ENCODE measurements around the gene PHKG2. TPM values are rescaled to one million over a fixed set of nuclear protein-coding genes. Genes with fewer than 3 reads are reported as not detected.

PHKG2 gene
- total RNA-seq, 2 experiments from 2014 or later = 27.8 to 30.3 TPM

DNA sequence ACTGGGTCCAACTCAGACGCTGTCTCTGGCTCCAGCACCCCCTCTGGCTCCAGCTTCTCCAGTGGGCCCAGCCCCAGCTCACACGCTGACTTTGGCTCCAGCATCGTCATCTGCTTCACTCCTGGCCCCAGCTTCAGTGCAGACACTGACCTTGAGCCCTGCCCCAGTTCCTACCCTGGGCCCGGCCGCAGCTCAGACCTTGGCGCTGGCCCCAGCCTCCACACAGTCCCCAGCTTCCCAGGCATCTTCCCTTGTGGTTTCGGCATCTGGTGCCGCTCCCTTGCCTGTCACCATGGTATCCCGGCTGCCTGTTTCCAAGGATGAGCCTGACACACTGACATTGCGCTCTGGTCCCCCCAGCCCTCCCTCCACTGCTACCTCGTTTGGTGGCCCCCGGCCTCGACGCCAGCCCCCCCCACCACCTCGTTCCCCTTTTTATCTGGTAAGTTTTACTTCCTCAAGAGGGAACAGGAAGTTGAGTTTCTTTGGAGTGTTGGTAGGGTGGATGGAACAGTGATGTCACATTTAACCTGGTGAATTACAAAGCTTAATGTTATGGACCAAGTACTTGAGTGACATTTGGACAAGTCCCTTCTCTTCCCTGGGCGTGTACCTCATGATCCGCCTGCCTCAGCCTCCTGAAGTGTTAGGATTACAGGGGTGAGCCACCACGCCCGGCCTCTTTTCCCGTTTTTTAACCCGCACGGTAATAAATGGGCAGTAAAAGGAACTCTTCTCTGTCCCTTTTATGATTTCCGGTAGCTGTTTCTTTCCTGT is 23.4 kb upstream of the PHKG2 start:
- no peak overlapping the region for H3K27ac Mint-ChIP-seq
- intact Hi-C loops (cut with micrococcal nuclease) = no loop called here
- H3K36me3 Mint-ChIP-seq (ENCODE audit: low read depth) = peaks cover 73% of the 10 kb centered on the region
- H3K9me3 Mint-ChIP-seq = no peaks in the 10 kb centered on the region
- DNase-seq (no peak), ATAC-seq (no peak)
- H3K4me3 Mint-ChIP-seq = no peak overlapping the region
- H3K27me3 Mint-ChIP-seq = no peaks in the 10 kb centered on the region
- ChIA-PET POLR2A (interaction anchor here (1.2 kb wide), 1 partner anchor 12 kb away, joined by 3 read pairs; no protein-coding TSS in a partner anchor), CTCF (interaction anchor here (1.2 to 1.3 kb wide), 2 partner anchors 8 to 31 kb away, joined by 3 to 4 read pairs; no protein-coding TSS in a partner anchor)
- peaks cover 5% of the 10 kb centered on the region for H3K4me1 Mint-ChIP-seq (ENCODE audit: low read depth)
- TF ChIP-seq, protein P1, sequence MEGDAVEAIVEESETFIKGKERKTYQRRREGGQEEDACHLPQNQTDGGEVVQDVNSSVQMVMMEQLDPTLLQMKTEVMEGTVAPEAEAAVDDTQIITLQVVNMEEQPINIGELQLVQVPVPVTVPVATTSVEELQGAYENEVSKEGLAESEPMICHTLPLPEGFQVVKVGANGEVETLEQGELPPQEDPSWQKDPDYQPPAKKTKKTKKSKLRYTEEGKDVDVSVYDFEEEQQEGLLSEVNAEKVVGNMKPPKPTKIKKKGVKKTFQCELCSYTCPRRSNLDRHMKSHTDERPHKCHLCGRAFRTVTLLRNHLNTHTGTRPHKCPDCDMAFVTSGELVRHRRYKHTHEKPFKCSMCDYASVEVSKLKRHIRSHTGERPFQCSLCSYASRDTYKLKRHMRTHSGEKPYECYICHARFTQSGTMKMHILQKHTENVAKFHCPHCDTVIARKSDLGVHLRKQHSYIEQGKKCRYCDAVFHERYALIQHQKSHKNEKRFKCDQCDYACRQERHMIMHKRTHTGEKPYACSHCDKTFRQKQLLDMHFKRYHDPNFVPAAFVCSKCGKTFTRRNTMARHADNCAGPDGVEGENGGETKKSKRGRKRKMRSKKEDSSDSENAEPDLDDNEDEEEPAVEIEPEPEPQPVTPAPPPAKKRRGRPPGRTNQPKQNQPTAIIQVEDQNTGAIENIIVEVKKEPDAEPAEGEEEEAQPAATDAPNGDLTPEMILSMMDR (IDR thresholded peaks at IDR 0.05) = no peak

GRCh38 chr16:30725418-30725792 is 22.8 kb upstream of the PHKG2 start:
- TF ChIP-seq, protein P1 (IDR thresholded peaks at IDR 0.05) = no peak
- no peak overlapping the region for H3K4me3 Mint-ChIP-seq
- H3K27me3 Mint-ChIP-seq = no peaks in the 10 kb centered on the region
- ChIA-PET POLR2A (interaction anchor here (1.2 kb wide), 1 partner anchor 11 kb away, joined by 3 read pairs; no protein-coding TSS in a partner anchor), CTCF (interaction anchor here (1.2 kb wide), 1 partner anchor 9 kb away, joined by 3 read pairs; no protein-coding TSS in a partner anchor)
- no peaks in the 10 kb centered on the region for H3K9me3 Mint-ChIP-seq
- peaks cover 73% of the 10 kb centered on the region for H3K36me3 Mint-ChIP-seq (ENCODE audit: low read depth)
- no peak for ATAC-seq
- intact Hi-C loops (cut with micrococcal nuclease) = no loop called here
- peaks cover 8% of the 10 kb centered on the region for H3K4me1 Mint-ChIP-seq (ENCODE audit: low read depth)
- no peak for DNase-seq
- no peak overlapping the region for H3K27ac Mint-ChIP-seq

DNA sequence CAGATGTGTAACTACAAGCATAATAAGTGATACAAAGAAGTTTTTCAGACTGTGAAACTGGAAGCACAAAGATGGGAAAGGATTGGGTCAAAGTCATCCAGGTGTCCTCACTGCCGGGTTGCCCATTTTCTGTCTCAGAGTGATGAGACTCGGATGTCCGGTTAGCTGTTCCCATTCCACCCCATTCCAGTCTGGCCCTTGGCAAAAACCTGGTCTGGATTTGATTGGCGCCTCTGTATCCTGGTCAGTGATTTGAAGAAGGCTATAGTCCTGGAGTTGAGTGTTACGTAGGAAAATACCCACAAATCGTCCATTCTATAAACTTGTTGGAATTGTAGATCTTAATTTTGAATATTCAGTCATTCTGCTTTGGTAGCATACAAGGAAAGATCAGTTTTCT is 19.9 kb upstream of the PHKG2 start:
- Mint-ChIP-seq H3K4me1 (ENCODE audit: low read depth) (peaks cover 13% of the 10 kb centered on the region), H3K27ac (peak overlapping the region; percentile 49), H3K27me3 (no peaks in the 10 kb centered on the region), H3K36me3 (ENCODE audit: low read depth) (peaks cover 60% of the 10 kb centered on the region), H3K9me3 (no peaks in the 10 kb centered on the region), H3K4me3 (no peak overlapping the region)
- TF ChIP-seq, protein P1 (IDR thresholded peaks at IDR 0.05) = no peak
- ChIA-PET CTCF (interaction anchor here (1.6 kb wide), 1 partner anchor 20 kb away, joined by 3 read pairs; the partner anchor contains the start of gene PHKG2), POLR2A (interaction anchor here (1.5 kb wide), 1 partner anchor 22 kb away, joined by 5 read pairs; no protein-coding TSS in a partner anchor)
- intact Hi-C loops (cut with micrococcal nuclease) = no loop called here
- ATAC-seq (no peak), DNase-seq (no peak)

GRCh38 chr16:30728899-30729672 is 19.1 kb upstream of the PHKG2 start:
- no peaks in the 10 kb centered on the region for H3K9me3 Mint-ChIP-seq
- ChIA-PET POLR2A (interaction anchor here (0.7 to 5.5 kb wide), 7 partner anchors 7 to 49 kb away, joined by 3 to 30 read pairs (median 5); partner anchors contain the start of gene PHKG2), CTCF (no interaction called here)
- H3K4me3 Mint-ChIP-seq = no peak overlapping the region
- TF ChIP-seq, protein P1 (IDR thresholded peaks at IDR 0.05) = no peak
- H3K4me1 Mint-ChIP-seq (ENCODE audit: low read depth) = peaks cover 13% of the 10 kb centered on the region
- intact Hi-C loops (cut with micrococcal nuclease) = no loop called here
- peak overlapping the region; percentile 39 for H3K27ac Mint-ChIP-seq
- peaks cover 55% of the 10 kb centered on the region for H3K36me3 Mint-ChIP-seq (ENCODE audit: low read depth)
- ATAC-seq (no peak), DNase-seq (no peak)
- H3K27me3 Mint-ChIP-seq = no peaks in the 10 kb centered on the region
